HCT116 (cell line): ENCODE measurements around the gene POFUT1. TPM values are rescaled to one million over a fixed set of nuclear protein-coding genes. Genes with fewer than 3 reads are reported as not detected.

ENCODE experiments used
- ATAC-seq: fragments of 200-7000 bp; cut with Tn5 transposase; 2 replicates; pipeline ENCODE4 v1.9.1; 2020; ENCODE audit warnings: mild to moderate bottlenecking, moderate library complexity
- BruUV-seq: library from RNA; stranded (reverse); fragments of 400-500 nt; replicated peaks from 2 replicates; lab custom pipeline; 2021; lab: Mats Ljungman, UMichigan
- CTCF ChIA-PET: fragments of 300-600 bp; sonication (Branson Sonifier 250); formaldehyde crosslinking; loops from one replicate; lab custom pipeline; 2021; ENCODE audit warnings: antibody characterized with exemption; lab: Charles Lee
- POLR2A ChIA-PET: fragments of 300-600, 350-600 bp; sonication (Branson Sonifier 250); formaldehyde crosslinking; loops from one replicate; lab custom pipeline; 2021; ENCODE audit warnings: antibody characterized with exemption; lab: Charles Lee
- RAD21 ChIA-PET, 2 experiments: fragments of 300-600 bp; sonication (Branson Sonifier 250); formaldehyde crosslinking; loops; one replicate each; lab custom pipeline; 2023; ENCODE audit warnings: low total read pairs in 2 of 2; ENCODE audit not compliant: uncharacterized antibody in 2 of 2, unreplicated experiment in 2 of 2, low non-redundant PET in 1 of 2; lab: Charles Lee
- DNase-seq: peaks from one replicate; pipeline ENCODE4 v3.0.0-alpha.2; 2010; ENCODE audit warnings: low read depth, low spot score
- H2AFZ ChIP-seq: fragments of 200-600 bp; shearing (Covaris generic), sonication (generic); 2 replicates; pipeline ENCODE4 v1.6.1; 2017; ENCODE audit warnings: low read depth, mixed run types, mixed read lengths, antibody characterized with exemption, low read length; ENCODE audit not compliant: poor library complexity, severe bottlenecking
- H3K27ac ChIP-seq: 2 replicates; pipeline ENCODE4 v1.5.1; 2012; ENCODE audit warnings: low read depth, low read length
- H3K27me3 ChIP-seq: fragments of 200-600 bp; sonication (generic); 2 replicates; pipeline ENCODE4 v1.6.1; 2016; ENCODE audit warnings: mixed run types, low read length, mixed read lengths; ENCODE audit not compliant: insufficient read depth
- H3K36me3 ChIP-seq, 2 experiments: fragments of 200-500 bp in 1 of 2; fragments of 200-600 bp in 1 of 2; sonication (Bioruptor generic) in 1 of 2; sonication (generic) in 1 of 2; 2 replicates each; pipeline versions ENCODE4 v1.5.1 to v1.6.1; 2014 to 2016; ENCODE audit warnings: low read length in 2 of 2, inconsistent platforms in 1 of 2, mixed read lengths in 1 of 2, mixed run types in 1 of 2; ENCODE audit not compliant: insufficient read depth in 2 of 2, control insufficient read depth in 1 of 2
- H3K4me1 ChIP-seq, 2 experiments: fragments of 200-600 bp in 1 of 2; sonication (generic) in 1 of 2; 2 replicates each; pipeline versions ENCODE4 v1.5.1 to v1.6.1; 2012 to 2017; ENCODE audit warnings: low read length in 2 of 2, inconsistent platforms in 1 of 2, mild to moderate bottlenecking in 1 of 2, mixed read lengths in 1 of 2, mixed run types in 1 of 2, moderate library complexity in 1 of 2; ENCODE audit not compliant: insufficient read depth in 2 of 2, control insufficient read depth in 1 of 2
- H3K4me2 ChIP-seq: fragments of 200-600 bp; sonication (generic); 2 replicates; pipeline ENCODE4 v1.6.1; 2017; ENCODE audit warnings: mixed run types, low read length, mixed read lengths
- H3K4me3 ChIP-seq, 2 experiments: fragments of 200-600 bp in 1 of 2; sonication (generic) in 1 of 2; replicated peaks in 1 of 2; 2 replicates each; pipeline ENCODE4 v1.5.1; 2011 to 2016; ENCODE audit warnings: low read length in 2 of 2, control low read depth in 1 of 2, low read depth in 1 of 2, mild to moderate bottlenecking in 1 of 2, mixed read lengths in 1 of 2, mixed run types in 1 of 2
- H3K79me2 ChIP-seq: fragments of 200-600 bp; sonication (generic); 2 replicates; pipeline ENCODE4 v1.6.1; 2017; ENCODE audit warnings: mild to moderate bottlenecking, mixed run types, low read length, moderate library complexity, mixed read lengths; ENCODE audit not compliant: insufficient read depth
- H3K9ac ChIP-seq: fragments of 200-600 bp; sonication (generic); 2 replicates; pipeline ENCODE4 v1.6.1; 2016; ENCODE audit warnings: low read length, mixed read lengths
- H3K9me2 ChIP-seq: fragments of 200-600 bp; sonication (generic), shearing (Covaris generic); 2 replicates; pipeline ENCODE4 v1.6.1; 2017; ENCODE audit warnings: mixed run types, mild to moderate bottlenecking, moderate library complexity; ENCODE audit not compliant: insufficient read depth
- H3K9me3 ChIP-seq, 2 experiments: fragments of 200-500 bp in 1 of 2; fragments of 200-600 bp in 1 of 2; sonication (Bioruptor generic) in 1 of 2; sonication (generic) in 1 of 2; 2 replicates each; pipeline ENCODE4 v1.6.1; 2014 to 2017; ENCODE audit warnings: low read length in 2 of 2, mixed read lengths in 2 of 2, inconsistent platforms in 1 of 2, low read depth in 1 of 2, mild to moderate bottlenecking in 1 of 2, mixed run types in 1 of 2, moderate library complexity in 1 of 2; ENCODE audit not compliant: control insufficient read depth in 1 of 2, insufficient read depth in 1 of 2
- H4K20me1 ChIP-seq: fragments of 200-600 bp; sonication (generic), shearing (Covaris generic); 2 replicates; pipeline ENCODE4 v1.6.1; 2017; ENCODE audit warnings: mixed run types, mild to moderate bottlenecking, moderate library complexity; ENCODE audit not compliant: insufficient read depth
- CTCF ChIP-seq, 3 experiments: fragments of 200-600 bp in 1 of 3; sonication (generic) in 1 of 3; IDR thresholded peaks in 2 of 3; conservative IDR thresholded peaks in 1 of 3; 2 replicates each; pipeline ENCODE4 v1.5.1; 2012 to 2017; ENCODE audit warnings: low read depth in 2 of 3, low read length in 2 of 3, antibody characterized with exemption in 1 of 3, borderline replicate concordance in 1 of 3, control low read depth in 1 of 3, mild to moderate bottlenecking in 1 of 3, mixed read lengths in 1 of 3, mixed run types in 1 of 3, moderate library complexity in 1 of 3; ENCODE audit not compliant: insufficient read depth in 1 of 3
- EZH2phosphoT487 ChIP-seq: fragments of 200-600 bp; IDR thresholded peaks from 2 replicates; pipeline ENCODE4 v1.6.1; 2018; ENCODE audit warnings: antibody characterized with exemption, borderline replicate concordance
- POLR2A ChIP-seq: IDR thresholded peaks from 2 replicates; pipeline ENCODE4 v1.7.0; 2011; ENCODE audit warnings: borderline replicate concordance; ENCODE audit not compliant: insufficient read depth, insufficient read length; ENCODE audit errors: extremely low read depth
- REST ChIP-seq: IDR thresholded peaks from 2 replicates; pipeline ENCODE4 v1.6.1; 2012; ENCODE audit warnings: low read depth
- ZFX ChIP-seq: fragments of 450-650 bp; IDR thresholded peaks from 2 replicates; pipeline ENCODE4 v1.6.1; 2017
- intact Hi-C: fragments of 100-400 bp; cut with micrococcal nuclease; formaldehyde crosslinking; loops from 2 replicates; pipeline ENCODE4 v1.10.0; 2022
- total RNA-seq: library from RNA; stranded (reverse); gene quantifications from one replicate; pipeline ENCODE4 v1.2.1, GENCODE V29; 2021; ENCODE audit not compliant: unreplicated experiment

Gene POFUT1
- total RNA-seq, 1 experiment from 2014 or later: 34.5 TPM

GRCh38 chr20:32190616-32191415 lies 16.9 kb upstream of the POFUT1 start:
- Histone ChIP-seq H3K27ac (no peak overlapping the region), H4K20me1 (no peaks in the 10 kb centered on the region), H3K36me3 (peaks cover 11 to 13% of the 10 kb centered on the region in 2 experiments; a peak in 3 of 4 replicates), H3K4me3 (no peak overlapping the region), H3K9me2 (no peaks in the 10 kb centered on the region), H3K9ac (no peak overlapping the region), H3K4me2 (no peak overlapping the region), H3K79me2 (no peaks in the 10 kb centered on the region; the same call in none of the 2 replicates), H2AFZ (no peak overlapping the region), H3K9me3 (no peaks in the 10 kb centered on the region), H3K27me3 (no peaks in the 10 kb centered on the region), H3K4me1 (no peaks in the 10 kb centered on the region)
- no TSS peak for BruUV-seq
- no peak for TF ChIP-seq ZFX
- TF ChIP-seq EZH2phosphoT487: no peak
- no peak for TF ChIP-seq POLR2A
- no peak for TF ChIP-seq CTCF (IDR thresholded peaks at IDR 0.05 in 2 of 3, conservative IDR thresholded peaks at IDR 0.05 in 1 of 3; ENCODE audit: borderline replicate concordance in 1 of 3, insufficient read depth in 1 of 3, low read depth in 2 of 3, low read length in 2 of 3)
- TF ChIP-seq REST: no peak
- intact Hi-C loops: no loop called here
- ChIA-PET RAD21 (no interaction called here), CTCF (no interaction called here), POLR2A (no interaction called here)
- ATAC-seq (0 out of 2 replicates have a peak, but pooled peaks have one; percentile 17), DNase-seq (no peak)
